OCI-LY3 (cell line): Measurements from ENCODE around the gene PPP1R2.
A peak's percentile ranks its signal among the peaks of the same experiment; 100 is the strongest.
"Not testable (repeated sequence)": the region's sequence is repeated elsewhere in the genome, so short reads cannot be mapped to it uniquely, and the experiment has no call there.

ENCODE experiments used
- H2AFZ ChIP-seq: fragments of 200-600, 300-600 bp; shearing (Covaris generic); 2 replicates; pipeline ENCODE4 v1.6.0; 2014; ENCODE audit warnings: antibody characterized with exemption, low read depth, low read length
- H3K27ac ChIP-seq: fragments of 200-600, 300-600 bp; sonication (generic); 2 replicates; pipeline ENCODE4 v1.5.1; 2014; ENCODE audit warnings: mild to moderate bottlenecking, low read length, moderate library complexity, mixed read lengths
- H3K27me3 ChIP-seq: fragments of 200-600, 300-600 bp; sonication (generic); 2 replicates; pipeline ENCODE4 v1.6.1; 2014; ENCODE audit warnings: low read depth, low read length, mixed read lengths
- H3K36me3 ChIP-seq: fragments of 200-600, 300-600 bp; sonication (generic); replicated peaks from 2 replicates; pipeline ENCODE3; 2014; ENCODE audit warnings: low read depth, low read length, mixed read lengths
- H3K4me1 ChIP-seq: fragments of 300-600, 200-600 bp; sonication (generic); 2 replicates; pipeline ENCODE4 v1.6.1; 2014; ENCODE audit warnings: low read length, mixed read lengths
- H3K4me2 ChIP-seq: fragments of 200-600, 300-600 bp; sonication (generic); 2 replicates; pipeline ENCODE4 v1.6.1; 2014; ENCODE audit warnings: low read length, mixed read lengths
- H3K4me3 ChIP-seq: fragments of 300-600, 200-600 bp; sonication (generic); 2 replicates; pipeline ENCODE4 v1.5.1; 2014; ENCODE audit warnings: antibody characterized with exemption, mild to moderate bottlenecking, low read length, moderate library complexity
- H3K79me2 ChIP-seq: fragments of 300-600, 200-600 bp; shearing (Covaris generic); 2 replicates; pipeline ENCODE4 v1.6.1; 2014; ENCODE audit warnings: mild to moderate bottlenecking, low read length, mixed read lengths
- H3K9ac ChIP-seq: fragments of 300-600, 200-600 bp; shearing (Covaris generic); 2 replicates; pipeline ENCODE4 v1.6.0; 2014; ENCODE audit warnings: mild to moderate bottlenecking, low read length, moderate library complexity
- H3K9me3 ChIP-seq: fragments of 200-600, 300-600 bp; shearing (Covaris generic); 2 replicates; pipeline ENCODE4 v1.6.1; 2014; ENCODE audit warnings: low read length, mixed read lengths; ENCODE audit not compliant: insufficient read depth
- H4K20me1 ChIP-seq: fragments of 200-600, 300-600 bp; sonication (generic); 2 replicates; pipeline ENCODE4 v1.6.1; 2016; ENCODE audit warnings: low read length, mixed read lengths; ENCODE audit not compliant: insufficient read depth
- CTCF ChIP-seq: fragments of 200-600, 300-600 bp; sonication (generic); IDR thresholded peaks from 2 replicates; pipeline ENCODE4 v1.5.1; 2014; ENCODE audit warnings: antibody characterized with exemption, low read length, low read depth
- EZH2phosphoT487 ChIP-seq: fragments of 200-600 bp; shearing (Covaris generic); IDR thresholded peaks from 2 replicates; pipeline ENCODE4 v1.6.1; 2018; ENCODE audit warnings: antibody characterized with exemption, mixed run types, low read depth

The PPP1R2 gene

GRCh38 chr3:195542698-195543499 is at the start of gene PPP1R2:
TSS of gene PPP1R2 (minus strand) at chr3:195543325. CDS start at chr3:195543025, 300 bp downstream.
- Histone ChIP-seq H4K20me1 (peaks cover 38% of the 10 kb centered on the region), H3K27me3 (peaks cover 9% of the 10 kb centered on the region; the same call in 1 of the 2 replicates), H3K79me2 (peaks cover 52% of the 10 kb centered on the region), H3K4me2 (peak within 1 kb of the TSS; percentile 96), H3K36me3 (peaks cover 7% of the 10 kb centered on the region), H2AFZ (peak within 1 kb of the TSS; percentile 77), H3K9me3 (no peaks in the 10 kb centered on the region), H3K4me3 (peak within 1 kb of the TSS; percentile 87), H3K27ac (peak within 1 kb of the TSS; percentile 83), H3K9ac (peak within 1 kb of the TSS; percentile 83), H3K4me1 (peaks cover 37% of the 10 kb centered on the region)
- TF ChIP-seq CTCF (no peak), EZH2phosphoT487 (no peak)

GRCh38 chr3:195591852-195592251 is 48.7 kb upstream of the PPP1R2 start:
- H3K4me2 ChIP-seq: no peak overlapping the region
- H3K36me3 ChIP-seq: no peaks in the 10 kb centered on the region
- no peak overlapping the region for H2AFZ ChIP-seq
- no peaks in the 10 kb centered on the region; the same call in 1 of the 2 replicates for H3K9me3 ChIP-seq
- no peak for TF ChIP-seq CTCF
- TF ChIP-seq EZH2phosphoT487: no peak
- no peaks in the 10 kb centered on the region for H4K20me1 ChIP-seq
- 0 out of 2 replicates have a peak, but pooled peaks cover 3% of the 10 kb centered on the region for H3K4me1 ChIP-seq
- no peak overlapping the region for H3K27ac ChIP-seq
- peaks cover 13% of the 10 kb centered on the region; the same call in 1 of the 2 replicates for H3K27me3 ChIP-seq
- no peaks in the 10 kb centered on the region for H3K79me2 ChIP-seq
- H3K9ac ChIP-seq: no peak overlapping the region
- H3K4me3 ChIP-seq: no peak overlapping the region

- H3K36me3 ChIP-seq: no peaks in the 10 kb centered on the region
- H3K4me1 ChIP-seq: 0 out of 2 replicates have a peak, but pooled peaks cover 3% of the 10 kb centered on the region
- no peak overlapping the region for H3K4me3 ChIP-seq
- H3K4me2 ChIP-seq: no peak overlapping the region
- no peak overlapping the region for H3K9ac ChIP-seq
- H3K27me3 ChIP-seq: peaks cover 13% of the 10 kb centered on the region; the same call in 1 of the 2 replicates
- no peak overlapping the region for H3K27ac ChIP-seq
- no peaks in the 10 kb centered on the region for H4K20me1 ChIP-seq
- no peak overlapping the region for H2AFZ ChIP-seq
- no peak for TF ChIP-seq CTCF
- no peak for TF ChIP-seq EZH2phosphoT487
- H3K79me2 ChIP-seq: no peaks in the 10 kb centered on the region
- no peaks in the 10 kb centered on the region; the same call in 1 of the 2 replicates for H3K9me3 ChIP-seq
These were observed 48.1 kb upstream of the PPP1R2 start for GRCh38 chr3:195591220-195591619.

- not testable (repeated sequence) for H3K36me3 ChIP-seq, H4K20me1 ChIP-seq, H2AFZ ChIP-seq, H3K79me2 ChIP-seq, H3K9ac ChIP-seq, H3K4me2 ChIP-seq, H3K4me1 ChIP-seq, H3K27ac ChIP-seq, H3K4me3 ChIP-seq, H3K9me3 ChIP-seq
- peaks cover 17% of the 10 kb centered on the region for H3K27me3 ChIP-seq
These were observed 47.3 kb upstream of the PPP1R2 start for GRCh38 chr3:195590381-195590780.

- H2AFZ ChIP-seq, H3K79me2 ChIP-seq, H3K36me3 ChIP-seq, H4K20me1 ChIP-seq, H3K9me3 ChIP-seq, H3K9ac ChIP-seq, H3K27ac ChIP-seq, H3K4me3 ChIP-seq, H3K4me2 ChIP-seq, H3K4me1 ChIP-seq: not testable (repeated sequence)
- peaks cover 22% of the 10 kb centered on the region for H3K27me3 ChIP-seq
These were observed 46.7 kb upstream of the PPP1R2 start for GRCh38 chr3:195589796-195590195.
